DMS 273 (cell line): ENCODE data around the gene PITX1.
A peak's percentile ranks its signal among the peaks of the same experiment; 100 is the strongest.
"Not testable (repeated sequence)": the region's sequence is repeated elsewhere in the genome, so short reads cannot be mapped to it uniquely, and the experiment has no call there.

Experiments
- DNase-seq: peaks from one replicate; lab custom pipeline; 2025; ENCODE audit not compliant: unreplicated experiment; lab: John Stamatoyannopoulos, UW

The PITX1 gene

DNA sequence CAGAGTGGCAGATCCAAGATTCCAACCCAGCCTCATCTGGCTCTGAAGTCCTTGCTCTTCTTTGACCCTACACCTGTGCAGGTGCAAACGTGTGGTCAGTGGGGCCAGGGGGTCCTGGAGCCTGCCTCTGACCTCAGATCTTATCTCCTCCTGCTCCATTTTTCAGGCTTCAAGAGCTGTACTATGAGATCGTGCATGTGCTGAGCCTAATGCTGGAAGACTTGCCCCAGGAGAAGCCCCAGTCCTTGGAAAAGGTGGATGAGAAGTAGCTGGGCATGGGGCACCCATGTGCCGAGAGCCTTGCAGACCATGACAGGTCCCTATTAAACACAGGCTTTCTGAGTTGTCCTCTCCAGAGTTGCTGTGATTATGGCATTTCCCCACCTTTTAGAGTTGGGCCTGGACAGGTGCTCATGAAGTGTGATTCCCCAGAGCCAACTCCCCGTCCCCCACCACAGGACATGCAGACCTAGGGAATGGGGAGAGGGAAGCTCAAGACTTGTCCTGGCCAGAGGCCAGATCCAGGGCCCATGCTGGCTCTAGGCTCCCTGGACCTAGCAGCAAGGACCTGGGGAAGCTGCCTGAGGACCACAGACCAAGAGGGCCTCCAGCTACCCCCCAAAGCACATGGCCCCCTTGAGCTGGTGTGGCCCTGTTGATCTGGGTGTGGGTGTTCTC lies 22.5 kb downstream of the PITX1 start:
- no peak for DNase-seq

DNA sequence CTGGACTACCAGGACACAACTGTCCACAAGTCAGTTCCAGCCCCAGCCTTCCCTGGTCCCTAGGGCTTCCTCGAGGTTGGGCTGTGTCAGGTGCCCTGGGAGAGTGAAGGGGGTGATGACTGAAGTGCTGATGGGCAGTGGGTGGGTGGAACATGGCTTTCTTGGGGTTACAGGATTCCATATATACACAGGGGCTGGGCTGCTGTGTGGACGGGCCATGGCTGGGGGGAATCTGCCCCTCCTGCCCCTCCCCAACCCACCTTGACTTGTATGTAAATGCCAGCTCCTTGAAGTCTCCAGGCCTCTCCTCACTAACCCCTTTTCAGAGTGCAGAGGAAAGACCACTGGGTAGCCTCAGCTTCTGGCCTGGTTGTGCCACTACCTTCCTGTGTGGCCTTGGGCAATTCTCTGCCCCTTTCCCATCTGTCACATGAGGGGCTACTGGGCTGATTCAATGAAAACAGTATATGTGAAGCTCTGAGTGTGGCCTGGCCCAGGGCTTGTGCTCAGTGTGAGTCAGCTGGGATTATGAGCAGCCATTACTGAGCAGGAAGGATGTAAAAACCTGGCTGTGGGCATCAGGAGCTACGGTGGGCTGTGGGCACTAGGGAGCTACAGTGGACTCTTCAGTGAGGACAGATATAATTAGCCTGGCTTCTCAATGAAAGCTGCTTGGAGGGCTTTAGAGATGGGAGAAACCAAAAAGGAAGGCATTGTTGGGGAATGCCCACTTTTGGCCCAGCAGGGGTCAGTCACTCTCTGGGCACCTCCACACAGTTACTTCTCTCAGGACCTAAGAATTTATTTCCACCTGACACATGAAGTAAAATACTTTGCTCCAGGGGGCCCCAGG lies 23.3 kb downstream of the PITX1 start:
- no peak for DNase-seq

DNA sequence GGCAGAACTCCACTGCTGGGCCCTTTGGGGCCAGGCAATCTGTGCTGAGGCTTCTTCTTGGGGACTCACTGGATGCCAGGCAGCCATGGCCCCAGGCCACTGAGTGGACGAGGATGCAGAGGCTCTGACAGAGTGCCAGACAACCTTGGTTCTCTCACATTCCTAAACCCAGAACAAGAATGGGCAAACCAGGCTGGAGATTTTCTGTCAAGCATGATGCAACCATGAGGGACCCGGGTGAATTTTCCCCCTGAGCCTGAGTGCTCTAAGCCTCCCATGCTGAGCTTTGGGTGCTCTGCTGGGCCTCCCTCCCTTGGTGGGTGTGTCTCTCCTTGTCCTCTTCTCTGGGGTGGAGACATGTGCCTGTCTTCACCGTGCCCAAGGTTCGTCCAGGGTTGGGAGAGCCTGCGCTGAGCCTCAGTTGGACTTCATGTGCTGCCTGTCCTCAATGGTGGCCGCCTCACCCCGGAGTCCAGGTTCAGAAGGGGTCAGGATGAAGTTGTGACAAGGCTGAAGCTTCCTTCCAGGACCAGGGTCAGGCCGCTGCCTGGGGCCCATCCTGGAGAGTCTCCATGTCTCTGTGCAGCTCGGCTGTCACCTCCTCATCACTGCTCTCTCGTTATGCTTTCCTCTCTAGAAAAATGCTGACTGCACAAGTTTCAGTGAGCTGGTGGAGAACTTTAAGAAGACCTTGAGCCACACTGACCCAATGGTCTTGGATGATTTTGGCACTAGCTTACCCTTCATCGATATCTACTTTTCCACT lies 24.1 kb downstream of the PITX1 start:
- DNase-seq: no peak

DNA sequence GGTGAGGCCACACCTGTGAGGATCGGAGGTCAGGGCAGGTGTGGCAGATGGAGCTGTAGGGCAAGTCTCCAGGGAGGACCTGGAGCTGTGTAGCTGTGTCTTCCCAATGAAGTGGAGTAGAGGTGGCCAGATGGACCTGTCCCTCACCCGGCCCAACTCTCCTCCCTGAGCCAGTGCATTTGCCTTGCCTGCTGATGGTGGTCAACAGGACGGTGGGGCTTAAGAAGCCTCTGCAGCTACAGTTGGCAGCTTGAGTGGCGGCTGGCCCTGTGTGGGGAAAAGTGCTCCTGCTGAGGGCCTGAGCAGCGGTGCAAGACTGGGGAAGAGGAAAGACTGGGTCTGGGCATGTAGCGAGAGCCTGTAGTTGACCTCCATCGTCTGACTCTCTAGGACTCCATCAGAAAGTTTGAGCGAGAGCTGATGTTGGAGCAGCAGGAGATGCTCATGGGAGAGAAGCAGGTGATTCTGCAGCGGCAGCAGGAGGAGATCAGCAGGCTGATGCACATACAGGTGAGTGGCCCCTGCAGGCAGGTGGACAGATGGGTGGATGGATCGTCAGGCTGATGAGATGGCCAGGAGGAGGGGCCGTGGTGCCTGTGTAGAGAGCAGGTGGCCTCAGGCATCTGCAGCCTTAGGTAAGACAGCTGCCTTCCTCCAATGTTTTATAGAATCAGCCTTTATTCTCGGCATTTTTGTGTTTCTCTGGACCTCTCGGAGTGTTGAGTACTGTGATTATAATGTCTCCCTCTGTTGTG lies 24.9 kb downstream of the PITX1 start:
- DNase-seq: no peak

DNA sequence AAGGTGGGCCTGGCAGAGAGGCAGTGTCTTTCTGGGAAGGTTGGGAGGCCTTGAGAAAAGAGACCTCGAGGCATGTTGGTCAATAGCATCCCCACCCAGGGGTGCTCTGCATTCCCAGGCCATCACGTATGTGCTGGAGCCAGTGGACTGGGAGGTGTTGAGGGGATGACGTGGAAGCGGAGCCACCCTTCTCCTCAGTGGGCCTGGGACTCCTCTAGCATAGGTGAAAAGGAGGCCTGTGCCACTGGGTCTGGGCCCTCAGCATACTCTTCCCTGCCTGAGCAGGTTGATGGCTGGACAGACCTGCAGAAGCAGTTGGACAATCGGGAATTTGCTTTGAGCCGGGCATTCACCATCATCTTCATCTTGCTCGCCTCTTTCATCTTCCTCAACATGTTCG lies 25.5 kb downstream of the PITX1 start:
- DNase-seq: no peak

GRCh38 chr5:135007749-135008363 lies 26.2 kb downstream of the PITX1 start:
- DNase-seq: no peak

DNA sequence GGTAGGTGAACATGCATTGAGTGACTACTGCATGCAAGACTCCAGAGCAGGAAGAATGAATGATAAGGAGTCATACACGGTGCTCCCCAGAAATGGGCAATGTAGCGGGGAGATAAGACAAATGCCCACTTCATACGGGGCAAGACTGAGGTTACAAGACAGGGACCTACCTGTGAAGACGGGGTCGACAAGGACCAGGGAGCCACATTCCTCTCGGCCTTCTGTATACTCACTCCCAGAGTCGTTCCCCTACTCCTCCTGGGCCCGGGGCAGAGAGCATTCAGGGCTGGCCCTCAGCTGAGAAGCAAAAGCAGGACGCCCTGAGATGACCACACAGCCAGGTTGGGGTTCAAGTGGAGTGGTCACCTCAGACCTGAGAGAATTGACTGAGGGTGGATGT lies 26.7 kb downstream of the PITX1 start:
- DNase-seq: no peak

GRCh38 chr5:135005076-135005475 lies 29.0 kb downstream of the PITX1 start:
- no peak for DNase-seq

- DNase-seq: no peak
Measured at GRCh38 chr5:135004376-135004775, 29.7 kb downstream of the PITX1 start.

GRCh38 chr5:134998068-134998467 lies 36.0 kb downstream of the PITX1 start:
- DNase-seq: not testable (repeated sequence)

- DNase-seq: no peak
Measured at GRCh38 chr5:134997015-134997414, 37.0 kb downstream of the PITX1 start.

DNA sequence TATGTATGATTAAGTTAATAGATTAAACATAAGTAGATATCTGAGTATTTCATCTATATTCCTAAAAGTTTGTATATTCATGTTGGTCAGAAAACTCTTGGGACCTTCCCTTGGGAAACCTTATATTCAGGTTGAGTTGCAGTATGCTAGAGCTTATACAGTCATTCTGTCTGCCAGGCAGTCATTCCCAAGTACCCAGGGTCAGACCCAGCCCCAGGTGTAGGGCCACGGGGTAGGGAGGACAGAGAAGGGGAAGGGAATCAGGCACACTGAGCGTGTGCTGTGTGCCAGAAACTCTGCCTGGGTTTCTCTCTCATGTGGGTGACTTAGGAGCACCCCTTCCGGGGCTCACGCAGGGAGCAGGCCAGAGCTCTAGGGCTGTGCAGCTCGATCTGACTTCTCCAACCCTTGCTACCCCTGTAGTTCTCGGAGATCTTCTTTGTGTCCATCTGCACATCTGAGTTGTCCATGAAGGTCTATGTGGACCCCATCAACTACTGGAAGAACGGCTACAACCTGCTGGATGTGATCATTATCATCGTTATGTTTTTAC lies 38.1 kb downstream of the PITX1 start:
- no peak for DNase-seq

DNA sequence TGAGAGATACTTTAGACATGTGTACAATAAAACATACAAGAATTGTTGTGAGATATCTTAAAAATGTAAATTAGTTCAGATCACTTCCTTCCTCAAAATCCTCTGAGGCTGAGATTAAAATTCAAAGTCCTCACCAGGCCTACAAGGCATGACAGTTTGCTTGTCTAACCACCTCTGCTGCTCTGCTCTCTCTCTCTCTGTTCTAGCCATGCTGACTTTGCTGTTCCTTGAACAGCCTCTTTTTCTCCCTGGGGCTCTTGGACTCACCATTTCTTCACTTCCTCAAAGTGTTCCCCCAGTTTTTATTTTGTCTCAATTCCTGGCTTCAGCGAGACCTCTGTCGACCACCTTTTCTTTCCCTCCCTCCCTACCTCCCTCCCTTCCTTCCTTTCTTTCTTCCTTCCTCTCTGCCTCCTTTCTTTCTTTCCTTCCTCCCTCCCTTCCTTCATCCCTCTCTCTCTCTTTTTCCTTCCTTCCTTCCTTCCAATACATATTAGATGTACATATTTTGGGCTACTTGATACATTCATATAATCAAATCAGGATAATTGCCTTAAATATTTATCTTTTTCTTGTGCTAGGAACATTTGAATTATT lies 39.4 kb downstream of the PITX1 start:
- DNase-seq: no peak

DNA sequence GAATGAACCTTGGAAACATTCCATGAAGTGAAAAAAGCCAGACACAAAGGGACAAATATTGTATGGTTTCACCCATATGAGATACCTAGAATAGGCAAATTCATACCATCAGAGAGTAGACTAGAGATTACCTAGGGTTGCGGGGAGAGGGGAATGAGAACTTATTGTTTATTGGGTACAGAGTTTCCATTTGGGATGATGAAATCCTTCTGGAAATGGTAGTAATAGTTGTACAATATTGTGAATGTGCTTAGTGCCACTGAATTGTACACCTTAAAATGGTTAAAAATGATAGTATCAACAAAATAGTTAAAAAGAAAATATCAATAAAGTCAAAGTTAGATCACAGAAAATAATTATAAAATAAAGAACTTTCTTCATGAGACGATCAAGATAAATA lies 40.9 kb downstream of the PITX1 start:
- DNase-seq: no peak

DNA sequence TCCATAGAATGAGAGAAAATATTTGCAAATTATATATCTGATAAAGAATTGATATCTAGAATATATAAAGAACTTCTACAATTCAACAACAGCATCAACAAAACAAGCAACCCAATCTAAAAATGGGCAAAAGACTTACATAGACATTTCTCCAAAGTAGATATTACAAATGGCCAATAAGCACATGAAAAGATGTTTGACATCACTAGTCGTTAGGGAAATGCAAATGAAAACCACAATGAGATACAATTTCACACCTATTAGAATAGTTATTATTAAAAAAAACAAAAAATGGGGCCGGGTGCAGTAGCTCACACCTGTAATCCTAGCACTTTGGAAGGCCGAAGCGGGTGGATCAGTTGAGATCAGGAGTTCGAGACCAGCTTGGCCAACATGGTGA lies 41.9 kb downstream of the PITX1 start:
- DNase-seq: peak; percentile 12

GRCh38 chr5:134990183-134990582 lies 43.8 kb downstream of the PITX1 start:
- not testable (repeated sequence) for DNase-seq

DNA sequence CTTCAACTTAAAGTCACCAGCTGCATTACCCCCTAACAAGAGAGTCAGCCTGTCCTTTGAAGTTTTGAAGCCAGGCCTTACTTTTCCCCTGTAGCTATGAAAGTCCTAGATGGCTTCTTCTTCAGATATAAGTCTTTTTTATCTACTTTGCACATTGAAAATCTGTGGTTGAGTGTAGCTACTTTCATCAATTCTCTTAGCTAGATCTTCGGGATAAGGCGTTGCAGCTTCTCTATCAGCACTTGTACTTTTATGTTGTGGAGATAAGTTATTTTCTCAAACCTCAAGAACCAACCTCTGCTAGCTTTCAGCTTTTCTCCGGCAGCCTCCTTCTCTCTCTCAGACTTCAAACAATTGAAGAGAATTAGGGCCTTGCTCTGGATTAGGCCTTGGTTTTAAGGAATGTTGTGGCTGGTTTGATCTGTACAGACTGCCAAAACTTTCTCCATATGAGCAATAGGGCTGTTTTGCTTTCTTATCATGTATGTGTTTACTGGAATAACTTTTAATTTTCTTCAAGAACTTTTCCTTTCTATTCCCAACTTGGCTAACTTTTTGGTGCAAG lies 44.7 kb downstream of the PITX1 start:
- DNase-seq: no peak

DNA sequence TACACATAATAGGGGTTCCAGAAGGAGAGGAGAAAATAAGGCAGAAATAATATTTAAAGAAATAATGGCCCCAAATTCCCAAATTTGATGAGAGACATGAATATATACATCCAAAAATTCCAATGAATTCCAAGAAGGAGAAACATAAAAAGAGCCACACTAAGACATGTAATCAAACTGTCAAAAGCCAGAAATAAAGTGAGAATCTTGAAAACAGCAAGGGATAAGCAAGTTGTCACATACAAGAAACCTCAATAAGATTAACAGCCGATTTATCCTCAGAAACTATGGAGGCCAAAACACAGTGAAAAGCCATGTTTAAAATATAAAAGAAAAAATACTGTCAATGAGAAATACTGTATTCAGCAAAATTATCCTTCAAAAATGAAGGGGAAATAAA lies 51.8 kb downstream of the PITX1 start:
- no peak for DNase-seq

DNA sequence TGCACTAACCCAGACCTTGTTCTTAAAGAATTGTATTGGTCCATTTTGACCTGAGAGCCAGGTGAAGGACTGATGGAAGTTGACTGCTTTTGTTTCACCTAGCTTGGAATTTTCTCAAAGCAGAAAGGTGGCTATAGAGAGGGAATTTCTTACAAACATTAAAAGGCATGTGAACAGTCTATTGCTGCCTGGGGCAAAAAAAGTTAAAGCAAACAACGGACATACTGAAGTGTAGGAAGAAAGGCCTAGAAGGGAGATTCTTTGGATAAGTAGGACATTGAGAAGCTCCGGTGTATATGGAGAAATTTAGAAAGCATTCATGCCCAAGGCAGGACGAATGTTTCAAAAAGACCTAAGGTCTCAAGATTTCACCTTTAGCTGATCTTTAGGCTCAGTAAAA lies 54.6 kb downstream of the PITX1 start:
- DNase-seq: no peak
